ENCODE data around the gene CALY. TPM values are rescaled to one million over a fixed set of nuclear protein-coding genes. Genes with fewer than 3 reads are reported as not detected.
"Not testable (repeated sequence)": the region's sequence is repeated elsewhere in the genome, so short reads cannot be mapped to it uniquely, and the experiment has no call there.

Gene CALY
- total RNA-seq, 2 donors from 2014 or later = 9.4 TPM; not detected in 1

- no peaks in the 10 kb centered on the region for H3K9me3 ChIP-seq
- DNase-seq (ENCODE audit: low spot score) = no peak
- H3K36me3 ChIP-seq = no peaks in the 10 kb centered on the region
- intact Hi-C loops (cut with DNase I) = no loop called here
- H3K27me3 ChIP-seq (replicated peaks; ENCODE audit: insufficient read depth) = no peaks in the 10 kb centered on the region
- WGBS = 85% methylated on average over 21 of the region's 30 CpGs
- no peak for TF ChIP-seq POLR2A (IDR thresholded peaks at IDR 0.05)
- TF ChIP-seq CTCF (IDR thresholded peaks at IDR 0.05) = no peak
- no peak for TF ChIP-seq POLR2AphosphoS5 (IDR thresholded peaks at IDR 0.05)
- peaks cover 4% of the 10 kb centered on the region for H3K4me1 ChIP-seq (replicated peaks)
- H3K4me3 ChIP-seq = no peak overlapping the region
- peak overlapping the region; percentile 36 to 80 for H3K27ac ChIP-seq
Measured at GRCh38 chr10:133377025-133377817, 40.5 kb upstream of the CALY start.

GRCh38 chr10:133376183-133376582 lies 39.5 kb upstream of the CALY start:
- WGBS = 96% methylated on average over 5 of the region's 5 CpGs
- H3K4me1 ChIP-seq (replicated peaks); H3K9me3 ChIP-seq; DNase-seq (ENCODE audit: low spot score); H3K27me3 ChIP-seq (replicated peaks; ENCODE audit: insufficient read depth); intact Hi-C loops (cut with DNase I); H3K36me3 ChIP-seq; H3K4me3 ChIP-seq: not testable (repeated sequence)
- peak overlapping the region in 1 of 2 donors; percentile 80 for H3K27ac ChIP-seq

GRCh38 chr10:133375357-133376115 lies 38.8 kb upstream of the CALY start:
- Histone ChIP-seq H3K4me3 (no peak overlapping the region), H3K9me3 (no peaks in the 10 kb centered on the region), H3K27ac (no peak overlapping the region), H3K27me3 (replicated peaks; ENCODE audit: insufficient read depth) (no peaks in the 10 kb centered on the region), H3K36me3 (peaks cover under 1% of the 10 kb centered on the region in 2 donors), H3K4me1 (replicated peaks) (peaks cover 4% of the 10 kb centered on the region)
- intact Hi-C loops (cut with DNase I) = no loop called here
- 82% methylated on average over 12 of the region's 12 CpGs for WGBS
- no peak for DNase-seq (ENCODE audit: low spot score)
- TF ChIP-seq CTCF (IDR thresholded peaks at IDR 0.05) = no peak
- TF ChIP-seq POLR2A (IDR thresholded peaks at IDR 0.05) = no peak

GRCh38 chr10:133373174-133374090 lies 36.7 kb upstream of the CALY start, which contains the start of gene ECHS1:
ECHS1 (minus strand) TSS chr10:133373354; CDS start chr10:133373333, 21 bp downstream.
- intact Hi-C loops (cut with DNase I) = loop anchor here (2.0 kb wide), 1 partner anchor 21 kb away; the partner anchor contains the start of gene MTG1
- peak; percentile 94 for DNase-seq (ENCODE audit: low spot score)
- Histone ChIP-seq H3K4me1 (replicated peaks) (peaks cover 4% of the 10 kb centered on the region), H3K4me3 (peak within 1 kb of the TSS; percentile 70 to 85), H3K27me3 (replicated peaks; ENCODE audit: insufficient read depth) (no peaks in the 10 kb centered on the region), H3K9me3 (no peaks in the 10 kb centered on the region), H3K36me3 (peaks cover 6 to 13% of the 10 kb centered on the region in 2 donors), H3K27ac (peak within 1 kb of the TSS; percentile 86 to 89)
- no peak for TF ChIP-seq CTCF (IDR thresholded peaks at IDR 0.05)
- TF ChIP-seq POLR2AphosphoS5 (IDR thresholded peaks at IDR 0.05) = peak; percentile 68
- peak; percentile 83 for TF ChIP-seq POLR2A (IDR thresholded peaks at IDR 0.05)
- WGBS = 1% methylated on average over 57 of the region's 89 CpGs
